Measurements from ENCODE around the gene MAMLD1. TPM values are rescaled to one million over a fixed set of nuclear protein-coding genes. Genes with fewer than 3 reads are reported as not detected.

The MAMLD1 gene
- total RNA-seq, 1 experiment from 2014 or later = 3.2 TPM

DNA sequence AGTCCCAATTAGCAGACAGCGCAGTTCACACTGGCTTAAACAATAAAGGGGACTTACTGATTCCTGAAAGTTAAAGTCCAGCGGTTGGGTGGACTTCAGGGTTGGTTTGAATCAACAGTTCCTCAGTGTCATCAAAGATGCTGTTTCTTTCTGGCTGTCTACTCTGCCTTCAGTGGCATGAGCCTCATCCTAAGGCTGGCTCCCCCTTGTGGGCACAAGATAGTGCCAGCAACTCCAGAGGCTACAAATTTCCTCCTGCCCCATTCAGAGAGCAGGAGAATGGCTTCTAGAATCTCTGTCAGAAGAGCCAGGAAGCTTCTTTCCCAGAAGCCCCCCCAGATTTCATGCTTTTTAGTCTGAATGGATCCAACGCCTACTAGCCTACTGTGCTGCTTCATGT lies 122.9 kb downstream of the MAMLD1 start:
- H3K27me3 ChIP-seq (replicated peaks; ENCODE audit: insufficient read depth, low read depth, low read length, poor library complexity) = no peaks in the 10 kb centered on the region
- ChIA-PET POLR2A (ENCODE audit: low non-redundant PET) (no interaction called here), CTCF (no interaction called here)
- no peaks in the 10 kb centered on the region for H3K36me3 ChIP-seq (ENCODE audit: insufficient read depth, low read length, poor library complexity, severe bottlenecking)
- no peaks in the 10 kb centered on the region for H3K4me1 ChIP-seq (ENCODE audit: insufficient read depth, low read length, poor library complexity, severe bottlenecking)
- H3K9me3 ChIP-seq (ENCODE audit: low read depth, low read length, poor library complexity, severe bottlenecking) = no peaks in the 10 kb centered on the region
- intact Hi-C loops (cut with micrococcal nuclease; ENCODE audit: unreplicated experiment) = loop anchor here (2.0 to 5.0 kb wide), 2 partner anchors 121 to 524 kb away; no protein-coding TSS in a partner anchor
- H3K4me3 ChIP-seq (ENCODE audit: low read depth, low read length, poor library complexity, severe bottlenecking) = no peak overlapping the region
- peak; percentile 65 for DNase-seq (ENCODE audit: low spot score)
- no peak overlapping the region for H3K27ac ChIP-seq (ENCODE audit: low read depth, low read length, poor library complexity, severe bottlenecking)
- TF ChIP-seq EZH2 (IDR thresholded peaks at IDR 0.05; ENCODE audit: borderline replicate concordance, low read depth, low read length, poor library complexity, severe bottlenecking) = no peak
- TF ChIP-seq, protein P1, sequence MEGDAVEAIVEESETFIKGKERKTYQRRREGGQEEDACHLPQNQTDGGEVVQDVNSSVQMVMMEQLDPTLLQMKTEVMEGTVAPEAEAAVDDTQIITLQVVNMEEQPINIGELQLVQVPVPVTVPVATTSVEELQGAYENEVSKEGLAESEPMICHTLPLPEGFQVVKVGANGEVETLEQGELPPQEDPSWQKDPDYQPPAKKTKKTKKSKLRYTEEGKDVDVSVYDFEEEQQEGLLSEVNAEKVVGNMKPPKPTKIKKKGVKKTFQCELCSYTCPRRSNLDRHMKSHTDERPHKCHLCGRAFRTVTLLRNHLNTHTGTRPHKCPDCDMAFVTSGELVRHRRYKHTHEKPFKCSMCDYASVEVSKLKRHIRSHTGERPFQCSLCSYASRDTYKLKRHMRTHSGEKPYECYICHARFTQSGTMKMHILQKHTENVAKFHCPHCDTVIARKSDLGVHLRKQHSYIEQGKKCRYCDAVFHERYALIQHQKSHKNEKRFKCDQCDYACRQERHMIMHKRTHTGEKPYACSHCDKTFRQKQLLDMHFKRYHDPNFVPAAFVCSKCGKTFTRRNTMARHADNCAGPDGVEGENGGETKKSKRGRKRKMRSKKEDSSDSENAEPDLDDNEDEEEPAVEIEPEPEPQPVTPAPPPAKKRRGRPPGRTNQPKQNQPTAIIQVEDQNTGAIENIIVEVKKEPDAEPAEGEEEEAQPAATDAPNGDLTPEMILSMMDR (conservative IDR thresholded peaks at IDR 0.05; ENCODE audit: low read depth, low read length) = peak; percentile 72
- no TSS peak for BruUV-seq (replicated peaks)

DNA sequence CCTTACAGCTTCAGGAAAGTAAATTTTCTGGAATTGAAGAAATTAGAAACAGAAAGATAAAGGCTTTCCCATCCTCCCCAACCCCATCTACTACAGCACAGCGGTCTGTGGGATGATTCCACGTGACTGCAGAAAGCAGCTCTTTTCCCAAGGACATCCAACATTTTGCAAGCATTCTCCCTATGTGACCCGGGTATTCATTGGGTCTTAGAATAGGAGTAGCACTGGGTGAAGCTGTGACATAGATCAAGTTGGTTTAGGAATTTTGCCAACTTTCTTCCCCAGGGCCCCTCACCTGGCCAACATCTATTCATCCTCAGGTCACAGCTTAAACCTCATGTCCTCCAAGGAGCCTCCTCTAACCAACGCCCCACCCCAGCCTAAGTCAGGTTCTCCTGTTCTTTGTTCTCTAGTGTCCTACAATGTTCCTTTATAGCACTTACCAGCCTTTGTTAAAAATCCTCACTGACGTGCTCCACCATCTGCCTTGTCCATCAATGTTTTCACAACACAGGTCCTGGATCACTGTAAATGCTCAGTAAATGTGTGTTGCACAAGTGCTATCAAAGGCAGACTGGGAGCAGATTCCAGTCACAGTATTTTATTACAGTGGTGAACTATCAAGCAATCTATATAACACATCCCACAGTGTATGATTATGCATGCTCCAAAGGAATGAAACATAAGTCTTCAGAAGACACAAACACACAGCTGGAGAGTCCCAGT lies 124.4 kb downstream of the MAMLD1 start:
- Histone ChIP-seq H3K36me3 (ENCODE audit: insufficient read depth, low read length, poor library complexity, severe bottlenecking) (no peaks in the 10 kb centered on the region), H3K4me1 (ENCODE audit: insufficient read depth, low read length, poor library complexity, severe bottlenecking) (no peaks in the 10 kb centered on the region), H3K4me3 (ENCODE audit: low read depth, low read length, poor library complexity, severe bottlenecking) (no peak overlapping the region), H3K27me3 (replicated peaks; ENCODE audit: insufficient read depth, low read depth, low read length, poor library complexity) (no peaks in the 10 kb centered on the region), H3K9me3 (ENCODE audit: low read depth, low read length, poor library complexity, severe bottlenecking) (no peaks in the 10 kb centered on the region), H3K27ac (ENCODE audit: low read depth, low read length, poor library complexity, severe bottlenecking) (no peak overlapping the region)
- POLR2A ChIA-PET (ENCODE audit: low non-redundant PET) = no interaction called here
- CTCF ChIA-PET = no interaction called here
- DNase-seq (ENCODE audit: low spot score) = no peak
- TF ChIP-seq, protein P1 (conservative IDR thresholded peaks at IDR 0.05; ENCODE audit: low read depth, low read length) = no peak
- no peak for TF ChIP-seq EZH2 (IDR thresholded peaks at IDR 0.05; ENCODE audit: borderline replicate concordance, low read depth, low read length, poor library complexity, severe bottlenecking)
- BruUV-seq (replicated peaks) = no TSS peak
- intact Hi-C loops (cut with micrococcal nuclease; ENCODE audit: unreplicated experiment) = loop anchor here (2.0 to 5.0 kb wide), 2 partner anchors 123 to 525 kb away; no protein-coding TSS in a partner anchor

DNA sequence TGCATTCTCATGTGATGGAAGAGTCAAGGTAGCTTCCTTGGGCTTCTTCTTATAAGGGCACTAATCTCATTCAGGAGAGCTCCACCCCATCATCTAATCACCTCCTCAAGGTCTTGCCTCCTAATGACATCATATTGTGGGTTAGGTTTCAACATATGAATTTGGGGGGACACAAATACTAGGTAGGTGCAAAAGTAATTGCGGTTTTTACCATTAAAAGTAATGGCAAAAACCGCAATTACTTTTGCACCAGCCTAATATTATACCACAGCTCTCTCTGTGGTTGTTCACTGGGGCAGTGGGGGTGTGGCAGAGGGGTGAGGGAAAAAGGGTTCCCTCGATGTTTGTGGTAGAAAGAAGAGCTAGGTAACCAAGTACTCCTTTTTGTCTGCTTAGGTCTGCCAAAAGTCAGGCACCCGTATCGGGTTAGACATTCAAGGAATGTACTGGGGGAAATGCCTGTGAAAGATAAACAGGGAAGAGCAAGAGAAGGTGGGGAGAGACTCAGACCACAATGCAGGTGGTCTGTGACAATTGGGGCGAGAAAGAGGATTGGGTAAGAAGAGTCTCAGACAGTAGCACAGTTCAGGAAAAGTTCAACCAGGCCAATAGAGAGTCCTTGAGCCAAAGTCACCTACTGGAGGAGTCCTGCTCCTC lies 126.4 kb downstream of the MAMLD1 start:
- Histone ChIP-seq H3K27me3 (replicated peaks; ENCODE audit: insufficient read depth, low read depth, low read length, poor library complexity) (no peaks in the 10 kb centered on the region), H3K36me3 (ENCODE audit: insufficient read depth, low read length, poor library complexity, severe bottlenecking) (no peaks in the 10 kb centered on the region), H3K9me3 (ENCODE audit: low read depth, low read length, poor library complexity, severe bottlenecking) (no peaks in the 10 kb centered on the region), H3K4me3 (ENCODE audit: low read depth, low read length, poor library complexity, severe bottlenecking) (no peak overlapping the region), H3K4me1 (ENCODE audit: insufficient read depth, low read length, poor library complexity, severe bottlenecking) (no peaks in the 10 kb centered on the region), H3K27ac (ENCODE audit: low read depth, low read length, poor library complexity, severe bottlenecking) (no peak overlapping the region)
- intact Hi-C loops (cut with micrococcal nuclease; ENCODE audit: unreplicated experiment) = loop anchor here (5.0 kb wide), 1 partner anchor 527 kb away; no protein-coding TSS in a partner anchor
- CTCF ChIA-PET = no interaction called here
- TF ChIP-seq, protein P1 (conservative IDR thresholded peaks at IDR 0.05; ENCODE audit: low read depth, low read length) = no peak
- TF ChIP-seq EZH2 (IDR thresholded peaks at IDR 0.05; ENCODE audit: borderline replicate concordance, low read depth, low read length, poor library complexity, severe bottlenecking) = no peak
- no peak for DNase-seq (ENCODE audit: low spot score)
- POLR2A ChIA-PET (ENCODE audit: low non-redundant PET) = no interaction called here
- BruUV-seq (replicated peaks) = no TSS peak
